Activated CD4-positive, alpha-beta T cell treated with anti-CD3 and anti-CD28 coated beads, Interleukin-2, amount 50 U/mL, for 24 hours (primary cell): ENCODE data around the gene SPECC1.
"Not testable (repeated sequence)": the region's sequence is repeated elsewhere in the genome, so short reads cannot be mapped to it uniquely, and the experiment has no call there.

ENCODE experiments used
- DNase-seq, 2 donors: peaks; one replicate each; pipeline ENCODE4 v3.0.0-alpha.2; 2020; ENCODE audit warnings: low read depth in 1 of 2, low spot score in 1 of 2

The SPECC1 gene

DNA sequence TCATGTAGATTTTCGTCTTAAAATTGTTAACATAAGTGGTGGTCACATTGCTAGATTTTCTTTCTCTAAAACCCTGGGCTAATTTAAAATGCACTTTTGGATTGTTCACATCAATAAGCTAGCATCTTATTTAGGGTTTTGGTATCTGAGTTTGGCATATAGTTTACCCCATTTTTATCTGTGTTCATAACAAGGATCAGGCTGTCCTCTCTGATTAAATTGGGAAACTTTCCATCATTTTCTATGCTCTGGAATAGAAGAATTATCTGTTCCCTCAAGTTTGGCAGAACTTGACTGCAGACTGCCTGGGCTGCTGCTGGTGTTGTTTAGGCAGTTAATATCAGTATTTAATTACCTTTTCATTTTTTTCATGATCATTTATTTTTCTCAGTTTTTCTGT is 1.8 kb downstream of the SPECC1 start:
- no peak for DNase-seq

GRCh38 chr17:20012017-20012536 is 2.9 kb downstream of the SPECC1 start:
- DNase-seq = no peak

DNA sequence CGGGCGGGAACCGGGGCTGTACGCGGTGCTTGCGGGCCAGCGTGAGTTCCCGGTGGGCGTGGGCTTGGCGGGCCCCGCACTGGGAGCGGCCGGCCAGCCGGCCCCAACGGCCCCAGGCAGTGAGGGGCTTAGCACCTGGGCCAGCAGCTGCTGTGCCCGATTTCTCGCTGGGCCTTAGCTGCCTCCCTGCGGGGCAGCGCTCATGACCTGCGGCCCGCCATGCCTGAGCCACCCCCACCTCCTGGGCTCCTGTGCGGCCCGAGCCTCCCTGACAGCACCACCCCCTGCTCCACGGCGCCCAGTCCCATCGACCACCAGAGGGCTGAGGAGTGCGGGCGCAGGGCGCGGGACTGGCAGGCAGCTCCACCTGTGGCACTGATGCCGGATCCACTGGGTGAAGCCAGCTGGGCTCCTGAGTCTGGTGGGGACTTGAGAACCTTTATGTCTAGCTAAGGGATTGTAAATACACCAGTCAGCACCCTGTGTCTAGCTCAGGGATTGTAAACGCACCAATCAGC is 7.4 kb downstream of the SPECC1 start:
- not testable (repeated sequence) for DNase-seq

- DNase-seq = no peak
Measured at GRCh38 chr17:20022701-20023100, 13.5 kb downstream of the SPECC1 start.

DNA sequence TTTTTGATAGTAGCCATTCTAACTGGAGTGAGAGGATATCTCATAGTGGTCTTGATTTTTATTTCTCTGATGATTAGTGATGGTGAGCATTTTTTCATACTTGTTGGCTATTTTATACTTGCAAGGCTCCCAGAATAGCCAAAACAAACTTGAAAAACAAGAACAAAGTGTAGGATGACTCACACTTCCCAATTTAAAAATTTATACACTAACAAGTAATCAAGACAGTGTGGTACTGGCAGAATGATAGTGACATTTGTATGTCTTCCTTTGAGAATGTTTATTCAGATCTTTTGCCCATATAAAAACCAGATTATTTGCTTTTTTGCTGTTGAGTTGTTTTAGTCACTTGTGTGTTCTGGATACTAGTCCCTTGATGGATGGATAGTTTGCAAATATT is 17.8 kb downstream of the SPECC1 start:
- no peak for DNase-seq

- no peak for DNase-seq
Measured at GRCh38 chr17:20028443-20028842, 19.3 kb downstream of the SPECC1 start.

GRCh38 chr17:20032636-20033035 is 23.5 kb downstream of the SPECC1 start:
- DNase-seq = no peak

DNA sequence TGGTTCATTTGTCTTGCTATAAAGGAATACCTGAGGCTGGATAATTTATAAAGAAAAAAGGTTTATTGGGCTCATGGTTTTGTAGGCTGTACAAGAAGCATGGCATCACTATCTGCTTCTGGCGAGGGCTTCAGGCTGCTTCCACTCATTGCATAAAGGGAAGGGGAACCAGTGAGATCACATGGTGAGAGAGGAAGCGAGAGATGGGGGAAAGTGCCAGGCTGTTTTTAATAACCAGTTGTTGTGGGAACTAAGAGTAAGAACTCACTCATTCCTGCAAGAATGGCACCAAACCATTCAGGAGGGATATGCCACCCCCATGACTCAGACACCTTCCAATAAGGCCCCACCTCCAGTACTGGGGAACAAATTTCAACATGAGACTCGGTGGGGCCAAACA is 24.3 kb downstream of the SPECC1 start:
- no peak for DNase-seq

- no peak for DNase-seq
Measured at GRCh38 chr17:20035501-20035900, 26.3 kb downstream of the SPECC1 start.

DNA sequence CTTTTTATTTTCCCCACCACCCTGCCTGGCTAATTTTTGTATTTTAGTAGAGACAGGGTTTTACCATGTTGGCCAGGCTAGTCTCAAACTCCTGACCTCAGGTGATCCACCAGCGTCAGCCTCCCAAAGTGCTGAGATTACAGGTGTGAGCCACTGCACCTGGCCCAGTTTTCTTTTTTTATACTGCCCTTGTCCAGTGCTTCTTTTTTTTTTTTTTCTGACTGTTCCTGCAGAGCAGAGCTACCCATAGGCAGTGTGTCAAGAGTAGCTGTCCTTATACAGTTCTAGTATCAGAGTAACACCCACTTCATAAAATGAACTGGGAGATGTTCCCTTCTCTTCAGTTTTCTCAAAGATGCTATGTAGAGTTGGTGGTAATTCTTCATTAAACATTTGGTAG is 28.1 kb downstream of the SPECC1 start:
- not testable (repeated sequence) for DNase-seq

DNA sequence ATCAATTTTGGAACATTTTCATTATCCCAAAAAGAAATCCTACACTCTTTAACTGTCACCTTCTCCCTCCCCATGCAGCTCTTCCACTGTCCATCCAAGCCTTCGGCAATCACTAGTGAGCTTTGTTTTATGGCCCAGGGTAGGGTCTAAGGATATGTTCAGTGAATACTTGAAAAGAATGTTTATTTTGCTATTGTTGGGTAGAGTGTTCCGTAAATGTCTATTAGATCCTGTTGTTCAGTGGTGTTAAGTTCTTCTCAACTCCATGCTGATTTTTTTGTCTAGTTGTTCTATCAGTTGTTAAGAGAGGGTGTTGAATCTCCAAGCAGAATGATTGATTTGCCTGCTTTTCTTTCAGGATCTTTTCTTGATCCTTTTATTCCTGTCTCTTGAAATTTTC is 29.9 kb downstream of the SPECC1 start:
- no peak for DNase-seq

GRCh38 chr17:20040216-20040615 is 31.1 kb downstream of the SPECC1 start:
- no peak for DNase-seq

DNA sequence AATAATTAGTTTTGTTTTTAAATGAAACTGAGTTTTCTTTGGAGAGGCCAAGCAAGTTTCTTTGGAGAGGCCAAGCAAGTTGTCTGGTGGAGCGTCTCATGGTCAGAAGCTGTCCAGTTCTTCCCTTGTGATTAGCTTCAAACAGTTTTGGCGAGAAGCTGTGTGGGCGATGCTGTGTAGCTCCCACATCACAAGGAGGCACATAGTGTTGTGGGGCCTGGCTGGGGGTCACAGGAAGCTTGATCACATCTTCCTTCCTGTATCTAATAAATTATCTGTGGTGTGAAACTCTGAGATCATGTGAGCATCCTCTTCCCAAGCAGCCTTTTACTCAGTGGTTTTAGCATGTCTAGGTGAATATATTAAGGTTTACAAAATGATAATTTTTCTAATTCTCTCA is 33.9 kb downstream of the SPECC1 start:
- no peak for DNase-seq

- DNase-seq = no peak
Measured at GRCh38 chr17:20045476-20045875, 36.3 kb downstream of the SPECC1 start.

- DNase-seq = no peak
Measured at GRCh38 chr17:20046629-20047028, 37.5 kb downstream of the SPECC1 start.

DNA sequence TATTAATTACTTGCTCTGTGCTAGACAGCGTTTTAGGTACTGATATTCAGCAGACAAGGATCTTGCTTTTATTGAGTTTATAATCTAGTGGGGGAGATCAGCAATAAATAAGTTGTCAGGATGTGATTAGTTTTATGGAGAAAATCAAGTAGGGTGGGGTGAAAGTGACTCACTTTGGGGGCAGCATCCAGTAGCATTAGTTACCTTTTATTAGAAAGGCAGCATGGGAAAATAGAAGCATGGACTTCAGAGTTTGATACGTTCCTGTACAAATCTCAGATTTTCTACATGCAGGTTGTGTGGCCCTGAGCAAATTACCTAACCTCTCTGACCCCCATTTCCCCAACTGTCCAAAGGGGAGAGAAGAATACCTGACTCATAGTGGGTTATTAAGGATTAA is 42.5 kb downstream of the SPECC1 start:
- no peak for DNase-seq

DNA sequence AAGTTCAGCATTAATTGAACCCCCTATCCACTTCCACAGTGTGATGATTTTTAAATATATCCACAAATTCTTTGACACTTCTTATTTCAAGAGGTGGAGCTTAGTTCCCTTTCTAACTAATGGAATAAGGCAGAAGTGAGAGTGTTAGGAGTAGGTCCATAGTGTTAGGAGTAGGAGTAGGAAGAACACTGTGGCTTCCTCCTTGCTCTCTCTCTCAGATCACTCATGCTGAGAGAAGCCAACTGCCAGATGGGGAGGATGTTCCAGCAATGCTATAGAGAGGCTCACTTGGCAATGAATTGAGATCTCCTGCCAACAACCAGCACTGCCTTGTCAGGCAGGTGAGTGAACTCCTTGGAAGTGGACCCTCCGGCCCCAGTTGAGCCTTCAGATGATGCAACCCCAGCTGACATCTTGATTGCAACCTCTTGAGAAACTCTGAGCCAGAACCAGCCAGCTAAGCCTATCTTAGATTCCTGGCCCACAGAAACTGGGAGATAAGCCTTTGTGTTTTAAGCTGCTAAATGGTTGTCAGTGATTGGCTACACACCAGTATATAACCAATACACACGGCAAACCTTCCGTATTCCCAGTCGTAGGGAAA is 44.3 kb downstream of the SPECC1 start:
- no peak for DNase-seq

DNA sequence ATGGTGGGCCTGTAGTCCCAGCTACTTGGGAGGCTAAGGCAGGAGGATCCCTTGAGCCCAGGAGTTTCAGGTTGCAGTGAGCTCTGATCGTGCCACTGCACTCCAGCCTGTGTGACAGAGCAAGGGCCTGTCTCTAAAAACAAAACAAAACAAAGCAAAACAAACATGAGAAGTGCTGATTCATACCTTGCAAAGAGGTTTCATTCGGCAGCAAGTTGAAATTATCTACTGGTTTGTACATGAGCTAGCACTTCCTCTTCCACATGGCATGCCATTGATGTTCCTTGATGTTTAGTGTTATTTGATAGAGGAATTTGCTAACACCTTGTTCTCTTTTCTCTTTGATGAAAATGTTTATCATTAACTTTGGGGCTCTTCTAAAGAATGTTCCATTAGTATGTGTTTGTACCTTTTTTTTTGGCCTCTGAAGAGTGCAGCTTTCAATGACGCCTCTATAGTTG is 50.6 kb downstream of the SPECC1 start:
- DNase-seq = no peak

DNA sequence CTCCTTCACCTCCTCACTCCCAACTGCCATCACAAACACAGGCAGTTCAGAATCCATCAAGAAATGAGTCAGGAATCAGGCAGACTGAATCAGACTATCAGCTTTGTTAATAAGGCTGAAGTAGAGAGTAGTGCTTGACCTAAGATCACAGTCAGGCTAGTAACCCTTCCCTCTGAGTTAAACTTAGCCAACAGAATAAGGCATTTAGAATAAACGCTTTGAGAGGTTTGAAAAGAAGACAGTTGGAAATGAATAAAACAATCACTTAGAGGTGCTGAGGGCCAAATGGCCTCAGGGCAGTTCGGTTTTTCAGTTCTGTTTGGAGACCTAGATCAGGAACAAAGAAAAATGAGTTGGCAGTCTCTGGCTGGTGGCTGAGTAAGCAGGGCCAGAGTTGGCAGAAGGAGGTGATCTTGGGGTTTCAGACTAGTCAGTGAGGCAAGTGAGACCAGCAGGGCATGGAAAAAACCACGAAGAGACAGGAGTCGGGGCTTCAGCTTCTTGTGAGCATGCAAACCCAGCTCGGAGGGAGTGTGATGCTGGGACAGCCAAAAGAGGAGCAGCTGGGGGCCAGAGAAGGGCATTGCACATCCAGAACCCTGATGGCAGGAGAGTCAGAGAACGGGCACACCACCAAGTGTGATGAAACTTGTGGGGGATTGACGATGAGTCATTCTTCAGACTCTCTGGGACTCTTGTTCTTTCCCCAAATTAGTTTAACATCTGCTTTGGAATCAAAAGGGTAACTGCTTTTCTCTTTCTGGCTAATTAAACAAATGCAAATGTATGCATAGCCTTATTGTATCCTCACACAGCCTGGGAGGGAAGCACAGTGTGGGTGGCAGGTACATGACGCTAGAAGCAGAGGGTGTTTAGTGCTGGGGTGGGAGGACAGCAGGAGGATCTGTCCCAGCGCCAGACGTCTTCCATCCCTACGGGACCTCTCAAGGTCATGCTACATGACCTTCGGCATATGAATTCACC is 54.8 kb downstream of the SPECC1 start:
- no peak for DNase-seq

GRCh38 chr17:20066253-20066652 is 57.1 kb downstream of the SPECC1 start:
- no peak for DNase-seq

DNA sequence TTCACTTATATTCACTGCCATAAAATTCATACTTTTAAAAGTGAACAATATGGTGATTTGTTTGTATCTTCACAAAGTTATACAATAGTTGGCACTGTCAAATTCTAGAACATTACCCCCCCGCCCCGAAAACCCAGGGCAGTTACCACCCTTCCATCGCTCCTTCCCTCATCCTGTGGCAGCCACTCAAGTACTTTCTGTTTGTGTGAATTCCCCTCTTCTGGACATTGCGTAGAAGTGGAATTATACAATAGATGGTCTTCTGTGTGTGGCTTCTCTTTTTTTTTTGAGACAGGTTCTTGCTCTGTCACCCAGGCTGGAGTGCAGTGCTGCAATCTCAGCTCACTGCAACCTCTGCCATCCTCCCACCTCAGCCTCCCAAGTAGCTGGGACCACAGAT is 58.6 kb downstream of the SPECC1 start:
- DNase-seq = no peak

DNA sequence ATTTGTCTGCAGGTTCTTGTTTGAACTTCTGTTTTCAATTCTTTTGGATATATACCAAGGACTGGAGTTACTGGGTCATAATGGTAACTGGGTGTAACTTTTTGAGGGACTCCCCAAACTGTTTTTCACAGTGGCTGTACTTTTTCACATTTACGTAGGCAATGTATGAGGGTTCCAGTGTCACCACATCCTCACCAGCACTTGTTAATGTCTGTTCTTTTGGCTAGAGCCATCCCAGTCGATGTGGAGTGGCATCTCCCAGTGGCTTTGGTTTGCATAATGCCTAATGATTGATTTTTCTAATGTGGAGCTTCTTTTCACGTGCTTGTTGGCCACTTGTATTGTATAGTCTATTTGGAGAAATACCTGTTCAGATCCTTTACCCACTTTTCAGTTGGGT is 59.3 kb downstream of the SPECC1 start:
- no peak for DNase-seq
